Measurements from ENCODE around the gene NACA2.

DNA sequence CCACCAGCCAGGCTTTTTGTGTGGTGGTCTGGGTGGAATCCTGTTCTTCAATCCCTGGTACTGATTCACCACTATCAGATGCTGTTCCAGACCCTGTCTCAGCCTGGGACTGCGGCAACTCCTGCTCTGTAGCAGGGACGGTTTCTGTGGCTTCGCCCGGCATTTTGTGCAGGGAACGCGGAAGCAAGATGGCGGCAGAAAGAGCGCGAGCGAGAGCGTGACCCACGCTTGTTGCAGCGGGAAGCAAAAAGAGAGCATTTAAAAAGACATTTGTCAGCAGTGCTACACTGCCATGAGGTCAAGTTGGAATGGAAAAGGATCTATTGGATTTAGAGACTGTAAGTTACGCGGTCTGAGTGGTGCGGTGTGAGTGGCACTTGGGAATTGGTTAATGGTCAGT is at the start of gene NACA2:
- TF ChIP-seq, protein P1, sequence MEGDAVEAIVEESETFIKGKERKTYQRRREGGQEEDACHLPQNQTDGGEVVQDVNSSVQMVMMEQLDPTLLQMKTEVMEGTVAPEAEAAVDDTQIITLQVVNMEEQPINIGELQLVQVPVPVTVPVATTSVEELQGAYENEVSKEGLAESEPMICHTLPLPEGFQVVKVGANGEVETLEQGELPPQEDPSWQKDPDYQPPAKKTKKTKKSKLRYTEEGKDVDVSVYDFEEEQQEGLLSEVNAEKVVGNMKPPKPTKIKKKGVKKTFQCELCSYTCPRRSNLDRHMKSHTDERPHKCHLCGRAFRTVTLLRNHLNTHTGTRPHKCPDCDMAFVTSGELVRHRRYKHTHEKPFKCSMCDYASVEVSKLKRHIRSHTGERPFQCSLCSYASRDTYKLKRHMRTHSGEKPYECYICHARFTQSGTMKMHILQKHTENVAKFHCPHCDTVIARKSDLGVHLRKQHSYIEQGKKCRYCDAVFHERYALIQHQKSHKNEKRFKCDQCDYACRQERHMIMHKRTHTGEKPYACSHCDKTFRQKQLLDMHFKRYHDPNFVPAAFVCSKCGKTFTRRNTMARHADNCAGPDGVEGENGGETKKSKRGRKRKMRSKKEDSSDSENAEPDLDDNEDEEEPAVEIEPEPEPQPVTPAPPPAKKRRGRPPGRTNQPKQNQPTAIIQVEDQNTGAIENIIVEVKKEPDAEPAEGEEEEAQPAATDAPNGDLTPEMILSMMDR (IDR thresholded peaks at IDR 0.05; ENCODE audit: borderline replicate concordance, extremely low read depth, low read length, poor library complexity, severe bottlenecking), result no peak
- TF ChIP-seq EZH2 (IDR thresholded peaks at IDR 0.05; ENCODE audit: borderline replicate concordance, low read depth, low read length, severe bottlenecking), result no peak

All from DND-41 (cell line).